T-helper 2 cell treated with Interferon-gamma antibody and Interleukin-4, amounts not matched to agents 5 μg/mL and 100 μg/mL, for 36 hours (primary cell): Measurements from ENCODE around the gene EPDR1.

Source experiments
- DNase-seq: peaks from one replicate; pipeline ENCODE4 v3.0.0; 2021; ENCODE audit warnings: low spot score
- H3K27ac Mint-ChIP-seq: one replicate; pipeline ENCODE4 v1.8.0; 2021; ENCODE audit warnings: mild to moderate bottlenecking, mixed read lengths
- H3K27me3 Mint-ChIP-seq: one replicate; pipeline ENCODE4 v1.8.0; 2021; ENCODE audit warnings: low read depth, mixed read lengths
- H3K36me3 Mint-ChIP-seq: one replicate; pipeline ENCODE4 v1.8.0; 2021; ENCODE audit warnings: low read depth, mixed read lengths
- H3K4me1 Mint-ChIP-seq: one replicate; pipeline ENCODE4 v1.8.0; 2021; ENCODE audit warnings: low read depth, mixed read lengths
- H3K4me3 Mint-ChIP-seq: one replicate; pipeline ENCODE4 v1.8.0; 2022; ENCODE audit warnings: mild to moderate bottlenecking, moderate library complexity, mixed read lengths
- H3K9me3 Mint-ChIP-seq: one replicate; pipeline ENCODE4 v1.8.0; 2021; ENCODE audit warnings: mixed read lengths

EPDR1 gene

GRCh38 chr7:37920849-37921805, 687 bp downstream of the EPDR1 start:
- H3K4me1 Mint-ChIP-seq = peaks cover 7% of the 10 kb centered on the region
- no peak for DNase-seq
- no peaks in the 10 kb centered on the region for H3K9me3 Mint-ChIP-seq
- H3K27ac Mint-ChIP-seq = no peak overlapping the region
- H3K27me3 Mint-ChIP-seq = peaks cover 53% of the 10 kb centered on the region
- peak overlapping the region; percentile 77 for H3K4me3 Mint-ChIP-seq
- H3K36me3 Mint-ChIP-seq = no peaks in the 10 kb centered on the region

DNA sequence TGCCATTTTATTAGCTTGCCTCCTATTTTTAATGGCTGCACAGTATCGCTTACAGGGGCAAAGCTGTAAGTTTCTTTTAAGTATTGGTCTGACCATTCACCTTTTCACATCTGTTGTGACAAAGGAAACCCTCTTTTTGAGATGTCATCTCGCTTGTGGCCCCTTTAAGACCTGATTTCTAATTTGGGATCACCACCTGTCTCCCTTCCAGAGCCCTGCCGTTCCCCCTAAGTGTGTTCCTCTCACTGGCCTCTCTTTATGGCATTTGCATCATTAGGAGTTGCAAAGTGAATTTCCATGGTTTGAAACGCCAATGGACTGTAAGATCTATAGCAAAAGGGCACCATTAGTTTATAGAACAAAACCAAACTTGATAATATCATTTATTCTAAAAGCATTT, 1.4 kb downstream of the EPDR1 start:
- H3K27me3 Mint-ChIP-seq = peaks cover 50% of the 10 kb centered on the region
- no peaks in the 10 kb centered on the region for H3K9me3 Mint-ChIP-seq
- peaks cover 5% of the 10 kb centered on the region for H3K4me1 Mint-ChIP-seq
- H3K27ac Mint-ChIP-seq = no peak overlapping the region
- H3K36me3 Mint-ChIP-seq = no peaks in the 10 kb centered on the region
- DNase-seq = no peak
- no peak overlapping the region for H3K4me3 Mint-ChIP-seq

GRCh38 chr7:37923996-37924395, 3.6 kb downstream of the EPDR1 start:
- no peak for DNase-seq
- no peak overlapping the region for H3K4me3 Mint-ChIP-seq
- H3K4me1 Mint-ChIP-seq = peaks cover 3% of the 10 kb centered on the region
- H3K27ac Mint-ChIP-seq = no peak overlapping the region
- no peaks in the 10 kb centered on the region for H3K9me3 Mint-ChIP-seq
- H3K27me3 Mint-ChIP-seq = peaks cover 31% of the 10 kb centered on the region
- no peaks in the 10 kb centered on the region for H3K36me3 Mint-ChIP-seq

DNA sequence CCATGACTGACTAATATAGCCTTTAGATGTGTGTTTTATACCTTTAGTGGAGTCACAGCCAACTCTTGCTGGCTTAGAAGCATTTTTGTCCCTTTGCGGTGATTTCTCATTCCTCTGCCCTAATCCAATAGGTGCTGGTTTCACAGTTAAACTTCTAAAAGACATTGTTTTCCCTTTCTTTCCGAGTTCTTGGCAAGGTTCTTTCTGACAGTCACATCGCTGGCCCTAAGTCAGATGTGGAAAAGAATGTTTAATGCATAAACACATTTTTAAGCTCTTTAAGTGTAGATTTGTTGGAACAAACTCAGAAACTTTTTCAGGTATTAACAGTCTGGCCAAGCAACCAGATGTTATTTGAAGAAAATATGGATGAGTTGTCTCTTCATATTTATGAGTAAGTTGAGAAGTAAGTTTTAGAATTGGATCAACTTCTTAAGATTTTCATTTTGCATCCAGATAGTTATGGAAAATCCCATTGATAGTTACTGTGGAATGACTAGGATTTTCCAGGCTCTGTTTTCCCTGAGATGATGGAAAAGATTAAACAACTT, 4.1 kb downstream of the EPDR1 start:
- Mint-ChIP-seq H3K27me3 (peaks cover 26% of the 10 kb centered on the region), H3K9me3 (no peaks in the 10 kb centered on the region), H3K4me1 (peaks cover 3% of the 10 kb centered on the region), H3K27ac (no peak overlapping the region), H3K36me3 (no peaks in the 10 kb centered on the region), H3K4me3 (no peak overlapping the region)
- DNase-seq = no peak

- H3K4me3 Mint-ChIP-seq = no peak overlapping the region
- H3K36me3 Mint-ChIP-seq = no peaks in the 10 kb centered on the region
- peaks cover 15% of the 10 kb centered on the region for H3K27me3 Mint-ChIP-seq
- H3K4me1 Mint-ChIP-seq = no peaks in the 10 kb centered on the region
- no peak overlapping the region for H3K27ac Mint-ChIP-seq
- no peaks in the 10 kb centered on the region for H3K9me3 Mint-ChIP-seq
- no peak for DNase-seq
Measured at GRCh38 chr7:37925620-37926019, 5.2 kb downstream of the EPDR1 start.

DNA sequence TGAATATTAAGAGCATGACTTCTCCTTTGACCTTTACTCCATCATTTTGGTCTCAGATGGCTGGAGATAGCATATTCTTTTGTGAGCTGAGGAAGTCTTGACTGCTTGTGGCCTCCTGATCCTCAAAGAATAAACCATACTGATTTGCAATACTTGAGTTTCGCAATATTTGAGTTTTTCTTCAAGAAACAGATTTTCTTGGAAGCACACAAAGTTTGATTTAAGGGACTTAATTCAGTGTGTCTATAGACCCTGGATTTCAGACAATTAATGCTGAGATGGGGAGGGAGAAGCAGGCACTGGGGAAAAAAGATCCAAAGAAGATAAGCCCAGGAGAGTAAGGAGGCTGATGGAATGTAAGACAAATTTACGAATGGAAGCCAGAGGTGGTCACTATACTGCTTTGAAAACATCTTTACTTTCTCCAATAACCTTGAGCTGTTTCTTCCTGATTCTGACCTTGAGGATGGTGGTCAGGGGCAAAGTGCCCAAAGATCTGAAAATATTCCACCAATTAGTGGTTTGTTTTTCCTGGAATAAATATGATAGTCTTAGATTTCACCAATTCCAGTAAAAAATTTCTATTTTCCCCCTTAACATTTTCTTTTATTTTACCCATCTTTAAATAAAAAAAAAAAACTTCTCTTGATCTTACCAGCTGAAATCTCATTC, 7.5 kb downstream of the EPDR1 start:
- Mint-ChIP-seq H3K27me3 (peaks cover 5% of the 10 kb centered on the region), H3K36me3 (no peaks in the 10 kb centered on the region), H3K4me1 (no peaks in the 10 kb centered on the region), H3K27ac (no peak overlapping the region), H3K9me3 (no peaks in the 10 kb centered on the region), H3K4me3 (no peak overlapping the region)
- DNase-seq = no peak

DNA sequence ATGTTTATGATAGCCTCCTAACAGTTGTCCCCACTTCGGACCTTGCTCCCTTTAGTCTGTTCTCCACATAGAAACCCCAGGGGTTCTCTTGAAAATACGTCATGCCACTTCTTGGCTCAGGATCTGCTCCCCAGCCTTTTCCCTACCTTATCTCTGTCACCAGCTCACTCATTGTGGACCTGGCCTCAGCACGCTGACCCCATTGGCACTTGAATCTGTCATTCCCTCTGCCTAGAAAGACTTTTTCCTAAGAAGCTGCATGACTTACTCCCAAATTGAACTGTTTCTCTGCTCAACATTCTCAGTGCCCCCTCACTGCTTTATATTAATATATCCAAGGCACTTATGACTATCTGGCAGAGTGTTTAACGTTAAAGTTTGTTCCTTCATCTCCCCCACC, 8.4 kb downstream of the EPDR1 start:
- no peaks in the 10 kb centered on the region for H3K9me3 Mint-ChIP-seq
- no peak overlapping the region for H3K27ac Mint-ChIP-seq
- H3K4me1 Mint-ChIP-seq = no peaks in the 10 kb centered on the region

DNA sequence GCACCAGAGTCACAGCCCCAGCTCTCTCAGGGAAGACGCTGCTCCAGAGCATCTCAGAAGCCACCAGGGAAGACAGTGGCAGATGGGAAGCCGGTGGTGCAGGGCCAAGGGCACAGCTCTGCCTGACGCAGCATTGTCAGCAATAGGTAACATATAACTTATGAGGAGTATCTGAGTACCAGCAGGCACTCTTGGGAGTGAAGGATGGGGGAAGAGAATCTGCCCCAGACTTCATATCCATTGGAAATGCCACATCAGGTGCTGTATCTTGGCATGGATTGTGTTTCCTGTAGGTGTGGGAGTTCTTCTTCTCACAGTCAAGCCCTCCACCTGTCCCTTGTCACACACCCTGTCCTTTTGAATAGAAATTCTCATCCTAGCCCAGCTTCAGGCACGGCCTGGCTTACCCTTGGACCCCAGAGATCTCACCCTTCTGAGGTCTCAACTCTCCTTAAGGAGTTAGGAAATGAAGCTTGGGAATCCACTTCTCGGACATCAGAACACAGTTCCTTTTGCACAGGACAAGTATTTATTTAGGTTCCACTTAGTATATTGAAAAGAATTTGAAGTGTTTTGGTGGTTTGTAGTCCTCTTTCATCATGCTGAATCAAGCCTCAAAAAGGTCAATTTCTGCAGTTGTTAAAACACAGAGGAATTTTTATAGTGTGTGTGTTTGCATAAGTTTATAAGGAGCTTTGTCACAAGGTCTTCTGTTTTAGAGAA, 9.9 kb downstream of the EPDR1 start:
- H3K4me1 Mint-ChIP-seq = no peaks in the 10 kb centered on the region
- no peaks in the 10 kb centered on the region for H3K36me3 Mint-ChIP-seq
- DNase-seq = no peak
- H3K27ac Mint-ChIP-seq = no peak overlapping the region
- H3K27me3 Mint-ChIP-seq = no peaks in the 10 kb centered on the region
- no peaks in the 10 kb centered on the region for H3K9me3 Mint-ChIP-seq
- no peak overlapping the region for H3K4me3 Mint-ChIP-seq

More for the DNA sequence above, 8.4 kb downstream of the EPDR1 start:
- Mint-ChIP-seq H3K27me3 (no peaks in the 10 kb centered on the region), H3K4me3 (no peak overlapping the region), H3K36me3 (no peaks in the 10 kb centered on the region)
- DNase-seq = no peak

GRCh38 chr7:37932543-37932942, 12.1 kb downstream of the EPDR1 start:
- Mint-ChIP-seq H3K9me3 (no peaks in the 10 kb centered on the region), H3K4me3 (no peak overlapping the region), H3K4me1 (no peaks in the 10 kb centered on the region), H3K27me3 (no peaks in the 10 kb centered on the region), H3K27ac (no peak overlapping the region), H3K36me3 (no peaks in the 10 kb centered on the region)
- no peak for DNase-seq

DNA sequence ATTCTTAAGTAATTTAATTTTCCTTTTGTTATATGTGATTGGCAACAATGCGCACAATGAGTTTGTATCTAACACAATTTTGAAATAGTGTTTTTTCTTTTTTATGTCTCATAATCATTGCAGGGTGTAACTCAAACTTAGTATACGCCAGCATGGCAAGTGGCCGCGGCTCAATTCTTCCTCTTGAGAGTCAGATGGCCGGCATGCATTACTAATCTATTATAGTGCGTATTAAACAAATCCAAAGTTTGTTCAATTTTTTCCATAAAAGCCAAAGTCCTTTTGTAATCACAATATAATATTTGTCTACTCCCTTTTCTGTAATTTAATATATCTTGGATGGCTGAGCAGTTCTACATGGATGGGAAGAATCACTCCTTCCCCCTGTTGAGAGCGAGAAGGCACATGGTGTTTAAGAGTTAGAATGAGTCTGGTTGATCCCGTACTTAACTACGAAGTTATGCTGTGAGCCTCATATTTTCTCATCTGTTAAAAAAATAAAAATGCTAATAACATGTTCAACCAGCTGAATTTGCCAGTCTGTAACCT, 12.7 kb downstream of the EPDR1 start:
- Mint-ChIP-seq H3K36me3 (no peaks in the 10 kb centered on the region), H3K27me3 (no peaks in the 10 kb centered on the region), H3K9me3 (no peaks in the 10 kb centered on the region), H3K27ac (no peak overlapping the region), H3K4me1 (no peaks in the 10 kb centered on the region), H3K4me3 (no peak overlapping the region)
- DNase-seq = no peak

- Mint-ChIP-seq H3K27ac (no peak overlapping the region), H3K36me3 (no peaks in the 10 kb centered on the region), H3K9me3 (no peaks in the 10 kb centered on the region), H3K27me3 (no peaks in the 10 kb centered on the region), H3K4me1 (no peaks in the 10 kb centered on the region), H3K4me3 (no peak overlapping the region)
- no peak for DNase-seq
Measured at GRCh38 chr7:37942934-37943610, 22.6 kb downstream of the EPDR1 start.

DNA sequence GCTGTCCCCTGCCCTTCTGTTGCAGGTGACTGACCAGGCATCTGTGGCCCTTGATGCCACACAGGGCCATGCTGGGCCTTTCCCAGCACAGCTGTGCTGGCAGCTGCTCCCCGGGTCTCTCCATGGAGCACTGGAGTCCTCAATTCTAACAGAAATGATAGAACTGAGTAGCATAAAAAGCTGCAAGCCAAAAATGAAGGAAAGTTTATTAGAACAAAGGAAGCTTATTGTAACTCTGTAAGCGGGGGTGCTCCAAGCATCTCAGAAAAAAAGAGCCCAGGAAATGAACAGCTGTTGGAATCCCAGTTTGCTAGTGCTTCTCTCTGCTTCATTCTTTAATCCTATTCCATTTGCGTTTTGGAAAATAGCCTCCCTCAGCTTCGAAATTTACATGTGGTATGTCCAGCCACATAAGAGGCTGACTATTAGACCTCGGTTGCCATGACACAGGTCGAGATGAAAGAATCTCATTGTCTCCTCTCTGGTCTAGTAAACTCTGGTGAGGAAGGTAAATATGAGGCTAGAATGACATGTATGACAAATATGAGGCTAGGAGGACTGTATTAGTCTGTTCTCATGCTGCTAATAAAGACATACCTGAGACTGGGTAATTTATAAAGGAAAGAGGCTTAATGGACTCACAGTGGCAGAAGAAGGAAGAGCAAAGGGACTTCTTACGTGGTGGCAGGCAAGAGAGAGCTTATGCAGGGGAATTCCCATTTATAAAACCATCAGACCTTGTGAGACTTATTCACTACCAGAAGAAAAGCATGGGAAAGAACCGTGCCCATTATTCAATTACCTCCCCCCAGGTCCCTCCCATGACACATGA, 23.7 kb downstream of the EPDR1 start:
- no peaks in the 10 kb centered on the region for H3K36me3 Mint-ChIP-seq
- no peaks in the 10 kb centered on the region for H3K4me1 Mint-ChIP-seq
- no peak overlapping the region for H3K27ac Mint-ChIP-seq
- H3K9me3 Mint-ChIP-seq = no peaks in the 10 kb centered on the region
- H3K4me3 Mint-ChIP-seq = no peak overlapping the region
- no peaks in the 10 kb centered on the region for H3K27me3 Mint-ChIP-seq
- no peak for DNase-seq

GRCh38 chr7:37944737-37945054, 24.3 kb downstream of the EPDR1 start:
- no peak overlapping the region for H3K4me3 Mint-ChIP-seq
- no peaks in the 10 kb centered on the region for H3K27me3 Mint-ChIP-seq
- DNase-seq = no peak
- H3K9me3 Mint-ChIP-seq = no peaks in the 10 kb centered on the region
- H3K27ac Mint-ChIP-seq = no peak overlapping the region
- no peaks in the 10 kb centered on the region for H3K4me1 Mint-ChIP-seq
- H3K36me3 Mint-ChIP-seq = no peaks in the 10 kb centered on the region
